GM12875 (cell line): Measurements from ENCODE around the gene MTMR10.

Experiments used
- H3K4me3 ChIP-seq: one replicate; pipeline ENCODE4 v1.5.1; 2011; ENCODE audit warnings: low read depth, low read length, control low read depth
- CTCF ChIP-seq: IDR thresholded peaks from 2 replicates; pipeline ENCODE4 v1.5.1; 2011; ENCODE audit warnings: low read depth, mild to moderate bottlenecking, control low read depth, inconsistent platforms, low read length, moderate library complexity, borderline replicate concordance; ENCODE audit not compliant: insufficient read depth

The MTMR10 gene

DNA sequence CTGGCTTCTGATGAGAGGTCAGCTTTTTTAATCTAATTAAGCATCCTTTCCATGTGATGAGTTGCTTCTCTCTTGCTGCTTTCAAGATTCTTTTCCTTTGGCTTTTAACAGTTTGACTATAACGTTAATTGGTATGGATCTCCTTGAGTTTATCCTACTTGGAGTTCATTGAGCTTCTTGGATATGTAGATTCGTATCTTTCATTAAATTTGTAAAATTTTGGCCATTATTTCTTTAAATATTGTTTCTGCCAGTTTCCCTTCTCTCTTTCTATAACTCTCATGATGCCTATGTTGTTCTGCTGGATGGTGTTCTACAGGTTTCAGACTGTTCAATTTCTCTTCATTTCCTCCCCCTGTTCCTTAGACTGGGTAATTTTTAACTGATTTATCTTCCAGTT, 21.0 kb upstream of the MTMR10 start:
- no peak for TF ChIP-seq CTCF
- no peak overlapping the region for H3K4me3 ChIP-seq

GRCh38 chr15:31010036-31010435, 18.6 kb upstream of the MTMR10 start:
- no peak overlapping the region for H3K4me3 ChIP-seq
- no peak for TF ChIP-seq CTCF

DNA sequence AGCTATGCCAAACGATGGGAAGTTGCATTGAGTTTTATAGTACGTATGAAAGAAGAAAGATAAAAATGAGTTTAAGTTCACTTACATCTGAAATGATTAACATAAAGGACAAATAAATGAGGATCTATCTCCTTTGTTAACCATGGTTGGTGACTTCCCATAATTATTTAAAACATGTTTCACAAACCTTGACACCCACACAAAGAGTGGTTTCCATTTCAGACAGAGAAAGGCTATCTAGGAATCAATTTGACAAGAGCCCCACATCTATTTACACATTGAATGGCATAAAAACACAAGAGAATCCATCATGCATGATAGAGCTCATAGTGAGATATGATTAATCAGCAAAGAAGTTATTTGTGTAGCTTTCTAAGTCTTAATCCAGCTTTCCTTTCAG, 14.2 kb upstream of the MTMR10 start:
- no peak overlapping the region for H3K4me3 ChIP-seq
- no peak for TF ChIP-seq CTCF

DNA sequence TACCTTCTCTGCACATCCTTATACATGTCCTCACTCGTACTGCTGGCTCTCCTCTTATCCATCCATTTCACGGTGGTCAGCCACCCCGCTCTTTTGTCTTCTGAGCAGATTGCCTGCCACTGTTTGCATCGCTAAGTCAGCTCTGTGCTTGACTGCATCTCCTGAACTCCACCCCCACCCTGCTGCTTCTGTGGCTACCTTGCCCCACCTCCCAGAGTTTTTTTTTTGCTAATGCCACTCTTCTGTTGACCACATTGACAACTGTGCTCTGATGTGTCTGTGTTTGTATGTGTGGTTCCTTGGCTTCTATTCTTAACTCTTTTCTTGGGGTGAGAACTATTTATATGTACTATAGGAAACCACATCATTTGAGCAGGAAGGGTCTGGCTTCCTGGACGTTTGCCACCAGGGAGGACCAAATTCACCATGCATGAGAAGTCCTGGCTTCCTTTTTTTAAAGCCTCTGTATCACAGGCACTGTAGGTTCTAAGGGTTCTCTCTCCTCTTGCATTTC, 12.8 kb upstream of the MTMR10 start:
- TF ChIP-seq CTCF: no peak
- peak overlapping the region; percentile 15 for H3K4me3 ChIP-seq

GRCh38 chr15:31001702-31002101, 10.3 kb upstream of the MTMR10 start:
- no peak for TF ChIP-seq CTCF
- H3K4me3 ChIP-seq: no peak overlapping the region

GRCh38 chr15:30999729-31000128, 8.3 kb upstream of the MTMR10 start:
- H3K4me3 ChIP-seq: no peak overlapping the region
- no peak for TF ChIP-seq CTCF

DNA sequence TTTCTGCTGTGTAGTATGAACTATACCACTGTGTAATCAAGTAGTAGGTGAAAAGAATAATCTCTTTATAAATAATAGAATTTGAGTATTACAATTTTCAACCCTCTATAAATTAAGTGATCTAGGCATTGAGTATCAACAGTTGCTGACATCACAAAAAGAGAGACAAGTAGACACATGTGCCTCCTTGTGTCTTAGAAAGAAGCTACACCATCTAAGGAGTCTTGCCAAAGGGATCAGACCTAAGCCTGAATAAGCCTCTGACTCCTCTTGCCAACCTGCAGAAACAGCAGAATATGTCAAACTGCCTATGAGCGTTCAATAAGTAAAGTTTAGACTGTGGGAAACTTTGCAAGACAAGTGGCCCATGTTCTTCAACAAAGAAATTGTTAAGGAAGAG, 5.8 kb upstream of the MTMR10 start:
- TF ChIP-seq CTCF: no peak
- no peak overlapping the region for H3K4me3 ChIP-seq
